BE2C (cell line): ENCODE results near the gene RPL35A.
"Not testable (repeated sequence)": the region's sequence is repeated elsewhere in the genome, so short reads cannot be mapped to it uniquely, and the experiment has no call there.

Source experiments
- DNase-seq: peaks from one replicate; pipeline ENCODE4 v3.0.0-alpha.2; 2020
- H3K27me3 ChIP-seq: fragments of 250-450 bp; sonication (Bioruptor Pico); 2 replicates; pipeline ENCODE4 v1.5.1; 2020; ENCODE audit warnings: mild to moderate bottlenecking
- H3K36me3 ChIP-seq: fragments of 250-450 bp; sonication (Bioruptor Pico); 2 replicates; pipeline ENCODE4 v1.5.1; 2020; ENCODE audit warnings: mild to moderate bottlenecking
- H3K4me1 ChIP-seq: fragments of 250-450 bp; sonication (Bioruptor Pico); 2 replicates; pipeline ENCODE4 v1.5.1; 2020
- H3K4me3 ChIP-seq: 2 replicates; pipeline ENCODE4 v1.5.1; 2011; ENCODE audit warnings: low read depth, low read length
- H3K9me3 ChIP-seq: fragments of 250-450 bp; sonication (Bioruptor Pico); 2 replicates; pipeline ENCODE4 v1.5.1; 2020
- TF ChIP-seq, protein P1 (sequence below): IDR thresholded peaks from 2 replicates; pipeline ENCODE4 v1.5.1; 2012; ENCODE audit warnings: mild to moderate bottlenecking, low read depth, low read length

RPL35A gene

DNA sequence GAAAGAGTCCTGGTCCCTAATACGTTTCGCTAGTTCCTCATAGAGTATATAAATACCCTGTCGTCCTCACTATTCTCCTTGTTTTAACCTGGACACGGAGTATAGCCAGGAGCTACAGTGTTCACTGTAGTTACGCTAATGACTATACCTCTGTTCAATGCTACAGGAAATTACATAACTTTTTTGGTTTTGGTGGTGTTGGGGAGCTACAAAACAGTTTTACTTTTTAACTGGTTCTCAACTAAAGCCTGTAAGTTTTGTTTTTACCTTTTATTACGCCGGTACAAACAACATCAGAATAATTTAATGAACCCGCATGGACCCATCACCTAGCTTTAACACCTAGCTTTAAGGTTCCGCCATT is 11.6 kb downstream of the RPL35A start:
- no peak for DNase-seq
- no peak overlapping the region for H3K4me3 ChIP-seq
- H3K27me3 ChIP-seq: peaks cover 17% of the 10 kb centered on the region
- H3K36me3 ChIP-seq: peaks cover 2% of the 10 kb centered on the region; the same call in 1 of the 2 replicates
- no peaks in the 10 kb centered on the region for H3K9me3 ChIP-seq
- H3K4me1 ChIP-seq: no peaks in the 10 kb centered on the region
- TF ChIP-seq, protein P1, sequence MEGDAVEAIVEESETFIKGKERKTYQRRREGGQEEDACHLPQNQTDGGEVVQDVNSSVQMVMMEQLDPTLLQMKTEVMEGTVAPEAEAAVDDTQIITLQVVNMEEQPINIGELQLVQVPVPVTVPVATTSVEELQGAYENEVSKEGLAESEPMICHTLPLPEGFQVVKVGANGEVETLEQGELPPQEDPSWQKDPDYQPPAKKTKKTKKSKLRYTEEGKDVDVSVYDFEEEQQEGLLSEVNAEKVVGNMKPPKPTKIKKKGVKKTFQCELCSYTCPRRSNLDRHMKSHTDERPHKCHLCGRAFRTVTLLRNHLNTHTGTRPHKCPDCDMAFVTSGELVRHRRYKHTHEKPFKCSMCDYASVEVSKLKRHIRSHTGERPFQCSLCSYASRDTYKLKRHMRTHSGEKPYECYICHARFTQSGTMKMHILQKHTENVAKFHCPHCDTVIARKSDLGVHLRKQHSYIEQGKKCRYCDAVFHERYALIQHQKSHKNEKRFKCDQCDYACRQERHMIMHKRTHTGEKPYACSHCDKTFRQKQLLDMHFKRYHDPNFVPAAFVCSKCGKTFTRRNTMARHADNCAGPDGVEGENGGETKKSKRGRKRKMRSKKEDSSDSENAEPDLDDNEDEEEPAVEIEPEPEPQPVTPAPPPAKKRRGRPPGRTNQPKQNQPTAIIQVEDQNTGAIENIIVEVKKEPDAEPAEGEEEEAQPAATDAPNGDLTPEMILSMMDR: no peak

DNA sequence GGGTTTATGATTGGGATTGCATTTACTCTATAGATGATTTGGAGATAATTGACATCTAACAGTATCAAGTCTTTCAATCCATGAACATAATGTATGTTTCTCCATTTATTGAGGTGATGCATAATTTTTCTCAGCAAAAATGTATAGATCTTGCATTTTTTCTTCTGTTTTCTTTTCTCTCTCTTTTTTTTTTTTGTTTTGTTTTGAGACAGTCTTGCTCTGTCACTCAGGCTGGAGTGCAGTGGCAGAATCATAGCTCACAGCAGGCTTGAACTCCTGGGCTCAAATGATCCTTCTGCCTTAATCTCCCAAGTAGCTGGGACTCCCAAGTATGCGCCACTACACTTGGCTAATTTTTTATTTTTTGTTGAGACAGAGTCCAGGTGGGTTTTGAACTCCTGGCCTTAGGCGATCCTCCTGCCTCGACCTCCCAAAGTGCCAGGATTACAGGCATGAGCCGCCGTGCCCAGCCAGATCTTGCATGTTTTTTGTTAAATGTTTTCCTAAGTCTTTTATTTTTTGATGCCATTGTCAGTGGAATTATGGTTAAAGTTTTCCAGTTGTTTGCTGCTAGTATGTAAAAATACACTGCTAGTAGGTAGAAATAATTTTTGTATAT is 13.1 kb downstream of the RPL35A start:
- TF ChIP-seq, protein P1: no peak
- no peak for DNase-seq
- H3K4me3 ChIP-seq: no peak overlapping the region
- H3K9me3 ChIP-seq: peaks cover 6% of the 10 kb centered on the region
- H3K4me1 ChIP-seq: no peaks in the 10 kb centered on the region
- H3K36me3 ChIP-seq: no peaks in the 10 kb centered on the region
- H3K27me3 ChIP-seq: peaks cover 17% of the 10 kb centered on the region

DNA sequence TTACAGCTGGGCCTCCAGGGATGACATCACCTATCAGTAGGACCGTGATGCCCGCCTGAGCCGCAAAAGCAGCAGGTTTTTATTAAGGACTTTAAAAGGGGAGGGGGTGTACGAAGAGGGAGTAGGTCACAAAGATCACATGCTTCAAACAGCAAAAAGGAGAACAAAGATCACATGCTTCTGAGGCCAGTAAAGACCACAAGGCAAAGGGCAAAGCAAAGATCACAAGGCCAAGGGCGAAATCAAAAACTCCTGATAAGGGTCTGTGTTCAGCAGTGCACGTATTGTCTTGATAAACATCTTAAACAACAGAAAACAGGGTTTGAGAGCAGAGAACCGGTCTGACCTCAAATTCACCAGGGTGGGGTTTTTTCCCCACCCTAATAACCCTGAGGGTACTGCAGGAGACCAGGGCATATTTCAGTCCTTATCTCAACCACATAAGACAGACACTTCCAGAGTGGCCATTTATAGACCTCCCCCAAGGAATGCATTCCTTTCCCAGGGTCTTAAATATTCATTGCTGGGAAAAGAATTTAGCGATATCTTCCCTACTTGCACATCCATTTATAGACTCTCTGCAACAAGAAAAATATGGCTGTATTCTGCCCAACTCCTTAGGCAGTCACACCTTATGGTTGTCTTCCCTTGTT is 17.5 kb downstream of the RPL35A start:
- H3K27me3 ChIP-seq: peaks cover 12% of the 10 kb centered on the region
- not testable (repeated sequence) for DNase-seq, H3K4me3 ChIP-seq, H3K36me3 ChIP-seq, H3K9me3 ChIP-seq, H3K4me1 ChIP-seq

DNA sequence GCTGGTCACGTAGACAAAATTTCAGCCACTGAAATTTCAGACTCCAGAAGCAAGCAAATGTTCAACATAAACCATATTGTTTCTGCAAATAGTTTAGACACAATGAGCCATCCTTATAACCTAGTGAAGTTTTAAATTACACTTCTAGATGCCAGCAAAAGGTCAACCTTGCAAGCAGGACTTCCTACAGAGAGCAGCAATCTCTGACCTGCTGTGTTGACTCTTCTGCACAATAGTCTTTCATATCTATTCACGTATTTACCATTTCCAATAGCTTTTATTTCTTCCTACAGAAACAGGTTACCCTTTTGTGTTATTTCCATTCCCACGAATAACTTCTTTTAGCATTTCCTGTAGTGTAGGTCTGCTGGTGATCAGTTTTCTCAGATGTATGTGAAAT is 20.6 kb downstream of the RPL35A start:
- Histone ChIP-seq H3K4me3 (no peak overlapping the region), H3K36me3 (no peaks in the 10 kb centered on the region), H3K4me1 (no peaks in the 10 kb centered on the region), H3K9me3 (peaks cover 6% of the 10 kb centered on the region), H3K27me3 (peaks cover 4% of the 10 kb centered on the region; the same call in 1 of the 2 replicates)
- DNase-seq: no peak
- TF ChIP-seq, protein P1: no peak

DNA sequence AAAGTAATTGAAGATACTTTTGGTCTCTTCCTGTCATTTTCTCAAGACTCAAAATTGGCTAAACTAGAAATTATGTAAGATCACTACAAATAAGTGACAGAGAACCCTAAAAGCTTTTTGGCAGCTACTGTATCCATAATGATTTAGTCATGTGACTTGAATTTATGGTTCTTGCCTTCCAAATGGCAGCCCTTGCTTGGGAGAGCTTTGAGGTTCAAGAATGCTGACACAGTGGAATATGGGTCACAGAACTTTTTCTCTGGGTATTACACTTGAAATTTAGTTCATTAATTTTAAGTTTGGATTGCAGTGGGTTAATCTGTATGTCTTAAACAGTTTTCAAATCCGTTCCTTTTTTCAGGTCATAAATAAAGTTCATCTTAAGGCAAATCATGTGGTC is 24.0 kb downstream of the RPL35A start:
- H3K4me3 ChIP-seq: no peak overlapping the region
- peaks cover 4% of the 10 kb centered on the region; the same call in 1 of the 2 replicates for H3K27me3 ChIP-seq
- H3K4me1 ChIP-seq: no peaks in the 10 kb centered on the region
- H3K9me3 ChIP-seq: no peaks in the 10 kb centered on the region
- TF ChIP-seq, protein P1: no peak
- H3K36me3 ChIP-seq: no peaks in the 10 kb centered on the region
- no peak for DNase-seq

DNA sequence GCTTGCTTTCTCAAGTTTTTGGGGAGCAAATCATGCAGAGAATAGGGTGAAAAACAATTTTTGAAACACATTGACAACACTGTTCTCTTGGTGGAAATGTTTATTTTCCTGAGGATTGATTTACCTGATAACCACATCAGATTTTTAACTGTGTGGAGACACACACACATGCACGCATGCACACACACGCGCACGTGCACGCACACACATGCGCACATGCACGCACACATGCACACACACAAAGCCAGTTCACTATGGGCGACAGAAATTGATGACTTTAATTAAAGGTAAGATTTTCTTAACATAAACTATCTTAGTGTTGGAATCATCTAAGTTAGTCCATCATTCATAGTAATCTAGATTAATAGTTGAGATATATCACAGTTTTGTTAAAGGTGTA is 25.3 kb downstream of the RPL35A start:
- DNase-seq: no peak
- H3K4me1 ChIP-seq: no peaks in the 10 kb centered on the region
- H3K9me3 ChIP-seq: no peaks in the 10 kb centered on the region
- TF ChIP-seq, protein P1: no peak
- peaks cover 4% of the 10 kb centered on the region; the same call in 1 of the 2 replicates for H3K27me3 ChIP-seq
- H3K36me3 ChIP-seq: no peaks in the 10 kb centered on the region
- no peak overlapping the region for H3K4me3 ChIP-seq
